Breast epithelium (tissue), 4 donors: Measurements from ENCODE around the gene NAV2. TPM values are rescaled to one million over a fixed set of nuclear protein-coding genes. Genes with fewer than 3 reads are reported as not detected.
A peak's percentile ranks its signal among the peaks of the same experiment; 100 is the strongest.

Experiments
- DNase-seq, 2 donors: peaks; one replicate each; pipeline ENCODE4 v3.0.0-alpha.2; 2019; ENCODE audit warnings: low spot score in 2 of 2
- H3K27ac ChIP-seq, 2 donors: fragments of 200-600 bp; sonication (generic) in 1 of 2; one replicate each; pipeline ENCODE4 v1.5.1; 2016 to 2019; ENCODE audit warnings: mild to moderate bottlenecking in 1 of 2
- H3K27me3 ChIP-seq, 2 donors: fragments of 200-600 bp; sonication (generic) in 1 of 2; one replicate each; pipeline versions ENCODE4 v1.5.1 to v1.6.0; 2017 to 2019; ENCODE audit warnings: control low read depth in 1 of 2, mild to moderate bottlenecking in 1 of 2
- H3K36me3 ChIP-seq: fragments of 200-600 bp; one replicate; pipeline ENCODE4 v1.5.1; 2019
- H3K4me1 ChIP-seq, 2 donors: fragments of 200-600 bp; sonication (generic); one replicate each; pipeline ENCODE4 v1.5.1; 2016 to 2019; ENCODE audit warnings: control low read depth in 1 of 2
- H3K4me3 ChIP-seq, 3 donors: fragments of 200-600 bp; sonication (generic); 1 replicate in 2 of 3; 2 replicates in 1 of 3; pipeline ENCODE4 v1.5.1; 2016 to 2019; ENCODE audit warnings: mild to moderate bottlenecking in 3 of 3, moderate library complexity in 2 of 3
- H3K9me3 ChIP-seq, 2 donors: fragments of 200-600 bp; sonication (generic) in 1 of 2; one replicate each; pipeline ENCODE4 v1.5.1; 2016 to 2019; ENCODE audit warnings: control low read depth in 1 of 2
- POLR2A ChIP-seq: fragments of 450-650 bp; IDR thresholded peaks from one replicate; pipeline ENCODE4 v1.6.1; 2016; ENCODE audit warnings: antibody characterized with exemption, mild to moderate bottlenecking, moderate library complexity
- POLR2AphosphoS5 ChIP-seq, 3 donors: sonication (generic); formaldehyde crosslinking; IDR thresholded peaks; one replicate each; pipeline ENCODE4 v1.6.1; 2017; ENCODE audit warnings: antibody characterized with exemption in 3 of 3
- intact Hi-C: fragments of 100-400 bp; cut with DNase I; formaldehyde crosslinking; loops from one replicate; pipeline ENCODE4 v1.15.1; 2023; ENCODE audit warnings: low total_unique reads
- total RNA-seq, 3 donors: library from RNA; depleted of rRNA; stranded (reverse); fragments of >200 nt; gene quantifications; one replicate each; pipeline ENCODE4 v1.1.0, GENCODE V29; 2016
- TF ChIP-seq, protein P1 (sequence below), 3 donors: fragments of 450-650 bp; IDR thresholded peaks; one replicate each; pipeline ENCODE4 v1.5.1; 2016 to 2017; ENCODE audit warnings: antibody characterized with exemption in 3 of 3, mild to moderate bottlenecking in 3 of 3, moderate library complexity in 3 of 3

The NAV2 gene
- total RNA-seq, 3 donors from 2014 or later = 28.2 to 61.8 (median 31.4) TPM

DNA sequence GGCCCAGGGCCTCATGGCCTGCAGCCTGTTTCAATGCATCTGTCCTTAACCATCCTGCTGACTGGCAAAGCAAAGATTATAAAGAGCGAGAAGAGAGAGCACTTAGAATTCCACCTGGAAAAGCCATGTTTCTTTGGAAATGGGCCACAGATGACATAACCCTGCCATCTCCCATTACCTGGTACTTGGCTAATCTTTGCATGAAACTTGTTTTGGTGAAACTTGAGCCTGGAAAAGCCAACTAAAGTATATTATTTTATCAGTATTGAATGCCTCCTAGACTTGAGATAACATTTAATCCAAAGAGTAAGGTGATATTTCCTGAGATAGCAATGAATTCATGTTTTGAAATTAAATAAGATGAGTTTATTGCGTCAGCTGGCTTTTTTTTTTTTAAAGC is 72.6 kb downstream of the NAV2 start:
- intact Hi-C loops = no loop called here
- no peak for TF ChIP-seq POLR2A
- TF ChIP-seq, protein P1, sequence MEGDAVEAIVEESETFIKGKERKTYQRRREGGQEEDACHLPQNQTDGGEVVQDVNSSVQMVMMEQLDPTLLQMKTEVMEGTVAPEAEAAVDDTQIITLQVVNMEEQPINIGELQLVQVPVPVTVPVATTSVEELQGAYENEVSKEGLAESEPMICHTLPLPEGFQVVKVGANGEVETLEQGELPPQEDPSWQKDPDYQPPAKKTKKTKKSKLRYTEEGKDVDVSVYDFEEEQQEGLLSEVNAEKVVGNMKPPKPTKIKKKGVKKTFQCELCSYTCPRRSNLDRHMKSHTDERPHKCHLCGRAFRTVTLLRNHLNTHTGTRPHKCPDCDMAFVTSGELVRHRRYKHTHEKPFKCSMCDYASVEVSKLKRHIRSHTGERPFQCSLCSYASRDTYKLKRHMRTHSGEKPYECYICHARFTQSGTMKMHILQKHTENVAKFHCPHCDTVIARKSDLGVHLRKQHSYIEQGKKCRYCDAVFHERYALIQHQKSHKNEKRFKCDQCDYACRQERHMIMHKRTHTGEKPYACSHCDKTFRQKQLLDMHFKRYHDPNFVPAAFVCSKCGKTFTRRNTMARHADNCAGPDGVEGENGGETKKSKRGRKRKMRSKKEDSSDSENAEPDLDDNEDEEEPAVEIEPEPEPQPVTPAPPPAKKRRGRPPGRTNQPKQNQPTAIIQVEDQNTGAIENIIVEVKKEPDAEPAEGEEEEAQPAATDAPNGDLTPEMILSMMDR (IDR thresholded peaks at IDR 0.05) = no peak
- TF ChIP-seq POLR2AphosphoS5 (IDR thresholded peaks at IDR 0.05) = no peak
- no peaks in the 10 kb centered on the region for H3K27me3 ChIP-seq
- no peaks in the 10 kb centered on the region for H3K36me3 ChIP-seq
- no peak overlapping the region for H3K4me3 ChIP-seq
- H3K9me3 ChIP-seq = no peaks in the 10 kb centered on the region
- no peaks in the 10 kb centered on the region for H3K4me1 ChIP-seq
- no peak for DNase-seq
- H3K27ac ChIP-seq = no peak overlapping the region

DNA sequence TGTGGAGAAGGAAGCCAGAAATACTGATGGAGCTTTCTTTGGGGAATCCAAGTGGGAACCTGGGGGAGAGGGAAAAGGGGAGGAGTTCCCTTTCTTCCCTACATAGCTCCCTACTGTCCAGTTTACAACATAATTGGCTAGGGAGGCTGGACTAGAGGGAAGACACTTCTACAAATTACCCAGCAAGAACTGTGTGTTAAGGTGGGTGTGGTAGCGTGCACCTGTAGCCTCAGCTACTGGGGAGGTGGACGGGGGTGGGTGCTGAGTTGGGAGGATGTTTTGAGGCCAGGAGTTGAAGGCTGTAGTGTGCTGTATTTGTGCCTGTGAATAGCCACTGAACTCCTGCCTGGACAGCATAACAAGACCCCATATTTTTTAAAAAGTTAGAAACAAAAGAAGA is 74.0 kb downstream of the NAV2 start:
- no peaks in the 10 kb centered on the region for H3K4me1 ChIP-seq
- H3K36me3 ChIP-seq = no peaks in the 10 kb centered on the region
- no peak overlapping the region for H3K27ac ChIP-seq
- no peaks in the 10 kb centered on the region for H3K27me3 ChIP-seq
- TF ChIP-seq POLR2A = no peak
- no peak for TF ChIP-seq POLR2AphosphoS5 (IDR thresholded peaks at IDR 0.05)
- TF ChIP-seq, protein P1 (IDR thresholded peaks at IDR 0.05) = no peak
- DNase-seq = no peak
- H3K4me3 ChIP-seq = no peak overlapping the region
- H3K9me3 ChIP-seq = no peaks in the 10 kb centered on the region
- intact Hi-C loops = no loop called here

DNA sequence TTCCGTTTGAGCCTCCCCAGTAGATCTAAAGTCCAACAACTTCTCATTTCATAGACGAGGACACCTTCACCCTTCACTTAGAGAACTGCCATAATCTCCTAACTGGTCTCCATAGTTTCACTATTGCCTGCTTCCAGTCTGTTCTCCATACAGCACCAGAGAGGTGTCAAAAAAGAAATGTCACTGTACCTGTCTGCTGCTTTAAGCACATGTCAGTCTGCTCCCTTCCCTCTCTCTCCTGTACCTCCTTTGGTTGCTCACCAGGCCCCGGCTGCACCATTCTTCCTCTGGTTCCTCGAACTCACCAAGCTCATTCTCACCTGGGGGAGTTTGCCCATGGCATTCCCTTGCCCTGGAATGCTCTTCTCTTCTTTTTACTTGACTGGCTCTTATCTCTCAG is 75.8 kb downstream of the NAV2 start:
- Histone ChIP-seq H3K36me3 (no peaks in the 10 kb centered on the region), H3K27ac (no peak overlapping the region), H3K27me3 (no peaks in the 10 kb centered on the region), H3K4me3 (no peak overlapping the region), H3K9me3 (no peaks in the 10 kb centered on the region), H3K4me1 (no peaks in the 10 kb centered on the region)
- intact Hi-C loops = no loop called here
- TF ChIP-seq, protein P1 (IDR thresholded peaks at IDR 0.05) = no peak
- TF ChIP-seq POLR2AphosphoS5 (IDR thresholded peaks at IDR 0.05) = no peak
- no peak for TF ChIP-seq POLR2A
- no peak for DNase-seq

DNA sequence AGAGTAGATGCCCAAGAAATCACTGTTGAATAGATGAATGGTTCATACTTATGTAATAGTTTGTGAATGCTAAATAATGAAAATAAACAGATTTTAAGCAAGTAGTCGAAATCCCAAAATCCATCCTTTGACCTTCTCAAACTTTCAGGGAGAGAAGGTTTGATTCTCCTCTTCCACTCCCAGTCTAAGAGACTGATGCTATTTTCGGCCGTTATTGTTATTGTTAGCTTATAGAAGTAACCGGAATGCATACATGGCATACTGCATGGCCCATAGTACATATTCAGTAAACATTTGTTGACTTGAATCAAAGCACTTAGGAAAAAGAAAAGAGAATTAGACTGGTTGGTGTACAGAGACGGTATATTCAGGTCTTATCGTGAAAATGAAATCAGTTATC is 76.6 kb downstream of the NAV2 start:
- Histone ChIP-seq H3K4me3 (no peak overlapping the region), H3K27ac (no peak overlapping the region), H3K4me1 (no peaks in the 10 kb centered on the region), H3K36me3 (no peaks in the 10 kb centered on the region), H3K27me3 (no peaks in the 10 kb centered on the region), H3K9me3 (no peaks in the 10 kb centered on the region)
- intact Hi-C loops = no loop called here
- DNase-seq = no peak
- TF ChIP-seq POLR2A = no peak
- no peak for TF ChIP-seq POLR2AphosphoS5 (IDR thresholded peaks at IDR 0.05)
- TF ChIP-seq, protein P1 (IDR thresholded peaks at IDR 0.05) = no peak

DNA sequence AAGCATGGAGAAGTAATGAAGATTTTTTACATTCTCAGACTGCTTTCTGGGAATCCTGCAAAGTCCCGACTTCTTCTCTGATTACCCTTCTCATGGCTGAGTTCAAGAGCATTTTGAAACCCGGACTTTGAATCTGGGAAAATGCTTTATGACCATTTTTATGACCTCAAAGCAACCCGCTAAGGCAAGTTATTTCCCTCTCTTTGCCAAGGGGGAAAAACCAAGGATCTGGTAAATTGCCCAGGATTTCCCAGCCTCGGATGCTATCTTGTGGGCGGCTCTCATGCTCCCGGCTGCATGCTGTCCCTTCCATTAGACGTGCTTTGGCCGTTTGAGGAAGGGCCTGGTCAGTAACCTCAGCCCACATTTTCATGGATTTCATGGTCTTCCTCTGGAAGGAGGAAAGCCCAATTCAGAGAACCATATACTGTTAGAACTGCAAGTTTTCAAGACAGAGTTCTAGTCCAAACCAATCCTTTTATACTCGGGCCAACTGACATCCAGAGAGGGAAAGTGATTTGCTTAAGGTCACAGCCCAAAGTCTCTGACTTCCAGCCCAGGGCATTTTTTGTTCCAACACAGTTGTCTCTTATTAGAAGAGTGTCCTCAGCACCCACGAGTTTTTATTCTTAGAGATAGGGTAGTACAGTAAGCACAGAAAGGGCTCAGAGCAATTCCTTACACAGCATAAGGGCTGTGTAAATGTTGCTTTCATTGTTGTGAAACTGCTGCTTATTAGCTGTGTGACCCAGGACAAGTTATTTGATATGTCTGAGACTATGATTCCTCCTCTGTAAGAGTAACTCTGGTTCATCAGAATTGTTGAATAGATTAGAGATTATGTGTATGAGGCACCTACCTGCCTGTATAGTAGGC is 77.4 kb downstream of the NAV2 start:
- no peak for TF ChIP-seq POLR2AphosphoS5 (IDR thresholded peaks at IDR 0.05)
- intact Hi-C loops = no loop called here
- H3K27me3 ChIP-seq = no peaks in the 10 kb centered on the region
- H3K9me3 ChIP-seq = no peaks in the 10 kb centered on the region
- no peaks in the 10 kb centered on the region for H3K36me3 ChIP-seq
- H3K27ac ChIP-seq = peak overlapping the region; percentile 30 to 40
- no peak for DNase-seq
- no peaks in the 10 kb centered on the region for H3K4me1 ChIP-seq
- H3K4me3 ChIP-seq = no peak overlapping the region
